ENCODE measurements around the gene OR9Q1.

OR9Q1 gene

DNA sequence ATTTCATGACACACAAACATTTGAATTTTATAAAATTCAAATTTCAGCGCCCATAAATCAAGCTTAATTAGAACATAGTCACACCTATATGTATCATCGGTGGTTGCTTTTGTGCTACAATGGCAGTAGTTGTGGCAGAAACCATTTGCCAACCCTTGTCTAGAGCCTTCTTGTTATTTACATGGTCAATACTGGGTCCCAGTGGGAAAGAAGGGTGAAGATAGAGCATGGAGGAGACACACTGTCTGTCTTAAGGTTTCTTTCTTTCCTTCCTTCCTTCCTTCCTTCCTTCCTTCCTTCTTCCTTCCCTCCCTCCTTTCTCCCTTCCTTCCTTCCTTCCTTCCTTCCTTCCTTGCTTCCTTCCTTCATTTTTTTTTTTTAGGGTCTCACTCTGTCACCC is 10.8 kb downstream of the OR9Q1 start:
- no peak for DNase-seq

DNA sequence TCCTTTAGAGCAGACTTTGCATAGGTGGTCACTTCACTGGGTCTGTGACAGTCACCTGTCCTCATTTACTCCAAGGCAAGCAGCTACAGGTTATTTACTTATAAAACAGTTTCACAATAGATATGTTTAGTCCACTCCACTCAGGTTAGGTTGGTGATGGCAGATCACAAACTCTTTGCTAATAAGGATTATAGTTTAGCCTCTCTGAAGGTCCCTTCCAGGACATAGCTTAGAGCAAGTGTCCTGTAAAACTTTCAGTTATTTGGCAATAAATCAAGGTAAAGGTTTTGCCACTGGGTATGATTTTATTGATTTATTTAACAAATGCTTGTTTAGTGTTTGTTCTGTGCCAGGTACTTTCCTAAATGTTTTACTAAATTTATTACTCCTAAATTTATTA is 15.9 kb downstream of the OR9Q1 start:
- no peak for DNase-seq

DNA sequence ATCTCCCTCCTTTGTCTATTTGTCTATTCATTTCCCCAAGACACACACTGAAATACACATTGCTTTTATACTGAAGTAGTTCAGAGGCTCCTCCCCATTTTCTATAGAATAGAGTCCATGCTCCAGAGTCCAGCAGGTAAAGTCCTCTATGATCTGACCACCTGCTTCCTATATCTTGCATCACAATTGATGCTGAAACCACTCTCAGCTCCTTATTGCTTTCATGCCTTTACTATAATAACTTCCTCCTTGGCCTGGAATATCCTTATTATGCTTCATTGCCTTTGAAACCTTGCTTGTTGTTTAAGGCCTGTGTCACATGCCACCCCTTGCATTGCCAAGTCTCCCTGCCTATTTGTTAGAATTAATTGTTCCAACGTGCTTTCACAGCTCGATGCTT is 19.7 kb downstream of the OR9Q1 start:
- no peak for DNase-seq

DNA sequence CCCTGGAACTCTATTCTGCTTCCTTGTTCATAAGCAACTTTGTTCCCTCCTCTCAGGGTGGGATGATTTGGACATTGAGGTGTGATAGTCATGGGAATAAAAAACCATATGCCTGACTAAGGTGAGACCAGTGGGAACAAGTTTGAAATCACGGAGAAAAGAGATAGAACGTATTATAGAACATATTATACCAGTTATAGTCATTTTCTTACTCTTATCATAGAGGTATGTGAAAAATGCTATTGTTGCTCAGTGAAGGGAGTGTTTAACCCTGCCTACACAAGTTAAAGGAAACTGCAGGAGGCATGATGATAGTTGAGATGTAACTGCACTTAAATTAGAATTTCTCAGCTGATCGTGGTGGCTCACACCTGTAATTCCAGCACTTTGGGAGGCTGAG is 22.6 kb downstream of the OR9Q1 start:
- no peak for DNase-seq

DNA sequence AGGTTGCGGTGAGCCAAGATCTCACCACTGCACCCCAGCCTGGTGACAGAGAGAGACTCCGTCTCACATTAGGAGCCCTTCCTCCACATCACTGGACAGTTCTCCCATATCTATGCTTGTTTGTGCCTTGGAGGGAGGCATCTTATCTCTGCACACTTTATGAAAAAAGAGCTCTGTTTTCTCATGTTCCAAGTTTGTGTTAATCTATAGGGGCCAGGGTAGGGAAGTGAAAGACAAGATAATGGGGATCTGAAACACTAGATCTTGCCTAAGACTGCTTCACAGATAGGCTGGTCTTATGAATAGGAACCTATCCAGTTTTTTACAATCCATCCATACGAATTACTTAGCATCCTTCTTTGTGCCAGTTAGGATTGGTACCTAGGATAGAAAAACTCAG is 24.1 kb downstream of the OR9Q1 start:
- DNase-seq = no peak

DNA sequence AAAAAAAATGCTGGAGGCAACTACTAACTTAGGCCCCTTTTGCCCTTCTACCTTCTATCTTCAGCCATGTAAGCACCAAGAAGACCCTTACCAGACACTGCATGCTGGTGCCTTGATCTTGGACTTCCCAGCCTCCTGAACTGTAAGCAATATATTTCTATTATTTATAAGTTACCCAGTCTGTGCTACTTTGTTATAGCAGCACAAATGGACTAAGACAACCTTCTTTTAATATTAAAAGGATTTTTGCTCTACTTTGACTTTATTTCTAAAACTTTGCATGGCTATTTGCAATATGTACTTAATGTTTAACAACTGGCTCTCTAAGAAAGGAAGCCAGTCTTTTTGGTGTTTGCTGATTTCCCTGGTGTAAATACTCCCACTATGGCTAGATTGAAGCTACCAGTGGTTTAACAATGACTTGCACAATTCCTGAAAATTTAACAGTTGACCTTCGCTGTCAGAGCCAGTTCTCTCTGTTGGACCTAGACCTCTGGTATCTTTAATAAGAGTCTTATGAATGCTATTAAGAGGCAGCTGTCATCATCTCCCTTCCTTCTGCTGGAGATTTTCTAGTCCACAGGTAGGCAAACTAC is 32.2 kb downstream of the OR9Q1 start:
- DNase-seq = no peak

DNA sequence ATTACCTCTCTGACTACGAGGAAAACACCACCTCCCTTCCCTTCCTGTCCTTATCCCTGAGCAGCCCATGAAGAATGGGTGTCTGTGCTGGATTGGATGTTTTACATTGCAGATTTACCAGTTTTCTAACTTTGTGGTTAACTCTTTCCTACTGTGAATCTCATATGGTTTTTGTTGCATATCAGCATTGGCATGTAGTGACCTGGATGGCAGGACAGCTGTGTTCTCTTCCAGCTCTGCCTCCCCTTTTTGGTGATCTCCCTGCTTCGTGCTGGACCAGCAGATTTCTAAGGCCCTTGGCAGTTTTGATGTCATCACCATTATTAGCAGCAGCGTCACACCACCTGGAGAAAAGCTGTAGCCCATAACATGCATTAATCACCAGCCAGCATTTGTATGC is 33.8 kb downstream of the OR9Q1 start:
- no peak for DNase-seq

DNA sequence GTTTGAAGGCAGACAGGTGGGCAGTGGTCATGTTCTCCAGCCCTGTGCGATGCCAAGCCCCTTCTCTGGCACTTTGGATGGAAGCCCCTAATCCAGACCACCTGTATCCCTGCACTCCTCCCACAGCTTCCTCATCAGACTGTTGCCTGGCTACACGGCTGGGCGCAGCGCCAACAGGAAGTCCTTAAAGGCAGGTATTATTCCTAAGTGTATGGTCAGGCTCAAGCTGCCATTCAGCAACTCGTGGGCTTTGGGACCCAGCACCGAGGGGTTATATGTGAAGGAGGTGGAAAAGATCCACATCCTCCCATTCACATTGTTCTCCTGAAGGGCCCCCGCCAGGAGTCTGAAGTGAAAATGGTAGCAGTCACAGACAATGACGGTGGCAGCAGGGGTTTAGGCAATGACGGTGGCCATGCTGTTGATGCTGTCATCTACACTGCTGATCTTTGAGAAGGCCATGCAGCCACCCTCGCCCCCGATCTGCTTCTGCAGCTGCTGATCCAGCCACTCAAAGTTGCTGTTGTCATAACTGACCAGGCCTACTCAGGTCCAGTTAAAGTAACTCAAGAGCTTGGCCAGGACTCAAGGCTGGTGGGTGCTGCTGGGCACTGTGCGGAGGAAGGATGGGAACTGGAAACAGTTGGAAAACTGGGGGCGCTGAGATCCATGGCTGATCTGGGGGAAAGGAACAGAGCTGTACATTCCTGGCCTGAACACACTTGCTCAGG is 34.8 kb downstream of the OR9Q1 start:
- DNase-seq = no peak

DNA sequence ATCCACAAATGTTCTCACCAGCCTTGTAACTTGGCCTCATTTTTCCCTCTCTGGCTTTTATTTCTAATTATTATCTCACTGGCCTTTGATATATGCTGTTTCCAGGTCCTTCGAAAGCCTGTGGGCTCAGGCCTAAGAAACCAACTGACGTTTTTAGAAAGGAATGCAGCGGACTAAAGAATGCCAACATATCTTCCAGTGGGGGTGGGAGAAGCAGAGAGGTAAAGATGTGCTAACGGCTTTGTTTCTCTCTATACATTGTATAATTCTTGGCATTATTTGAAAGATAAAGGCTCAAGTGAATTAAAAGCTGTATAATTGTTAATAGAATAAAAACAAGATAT is 35.3 kb downstream of the OR9Q1 start:
- no peak for DNase-seq

DNA sequence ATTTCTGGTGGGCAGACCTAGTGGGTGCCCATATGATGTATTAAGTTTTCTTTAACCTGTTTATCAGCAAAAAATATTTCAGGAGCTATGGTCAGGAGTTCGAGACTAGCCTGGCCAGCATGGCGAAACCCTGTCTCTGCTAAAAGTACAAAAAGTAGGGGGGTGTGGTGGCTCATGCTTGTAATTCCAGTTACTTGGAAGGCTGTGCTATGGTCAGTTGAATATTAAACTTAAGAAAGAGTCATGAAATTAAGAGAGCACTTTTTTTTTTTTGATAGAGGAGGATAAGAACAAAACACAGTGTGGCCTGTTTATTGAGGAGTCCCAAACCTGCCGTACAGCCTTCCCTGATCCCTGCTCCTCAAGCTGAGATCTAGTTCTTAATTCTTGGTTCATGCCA is 36.9 kb downstream of the OR9Q1 start:
- DNase-seq = no peak

DNA sequence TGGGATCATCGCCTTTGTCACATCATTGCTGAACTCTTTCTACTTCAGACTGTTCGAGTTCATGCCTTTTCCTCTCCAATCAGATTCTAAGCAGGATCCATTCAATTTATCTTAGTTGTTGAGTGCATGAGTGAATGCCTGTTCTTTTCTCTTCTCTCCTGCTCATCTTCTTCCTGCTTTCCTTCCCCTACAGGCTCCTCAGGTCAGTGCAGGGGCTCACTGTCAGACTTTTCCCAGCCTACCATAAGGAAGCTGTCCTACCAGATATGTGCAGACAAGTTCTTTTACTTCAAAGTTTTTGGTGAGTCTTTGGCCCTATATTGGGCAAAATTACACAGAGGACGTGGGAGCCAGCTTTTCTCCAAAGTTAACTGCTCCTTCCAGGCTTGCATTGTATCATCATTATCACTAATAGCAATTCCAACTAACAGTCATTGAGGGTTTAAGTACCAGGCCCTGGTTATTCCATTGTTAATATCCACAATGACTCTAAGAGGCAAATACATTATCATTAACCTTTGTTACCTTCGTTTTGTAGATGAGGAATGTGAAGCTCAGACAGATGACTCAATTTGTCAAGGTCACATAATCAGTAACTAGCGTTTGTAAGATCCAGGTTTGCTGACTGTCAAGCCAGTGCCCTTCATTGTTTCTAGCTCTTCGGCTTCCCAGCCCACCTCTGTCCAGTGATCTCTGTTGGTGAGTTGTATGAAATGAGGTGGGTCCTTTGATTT is 37.4 kb downstream of the OR9Q1 start:
- no peak for DNase-seq

DNA sequence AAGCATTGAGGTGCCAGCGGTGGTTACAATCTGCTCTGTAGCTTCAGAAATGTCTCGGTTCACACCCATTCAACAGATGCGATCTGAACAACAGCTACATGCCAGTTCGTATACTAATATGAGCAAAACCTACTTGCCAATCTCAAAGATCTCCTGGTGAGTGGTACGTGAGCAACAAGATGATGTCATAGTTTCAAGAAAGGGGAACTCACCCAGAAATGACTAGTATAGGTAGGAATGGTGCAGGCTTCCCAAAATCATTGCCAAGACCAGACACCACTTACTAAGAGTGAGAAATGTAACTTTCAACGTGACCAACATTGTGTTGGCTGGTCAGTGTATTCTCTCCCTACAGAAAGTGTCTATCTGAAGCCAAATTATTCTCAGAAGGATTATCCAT is 38.1 kb downstream of the OR9Q1 start:
- no peak for DNase-seq

DNA sequence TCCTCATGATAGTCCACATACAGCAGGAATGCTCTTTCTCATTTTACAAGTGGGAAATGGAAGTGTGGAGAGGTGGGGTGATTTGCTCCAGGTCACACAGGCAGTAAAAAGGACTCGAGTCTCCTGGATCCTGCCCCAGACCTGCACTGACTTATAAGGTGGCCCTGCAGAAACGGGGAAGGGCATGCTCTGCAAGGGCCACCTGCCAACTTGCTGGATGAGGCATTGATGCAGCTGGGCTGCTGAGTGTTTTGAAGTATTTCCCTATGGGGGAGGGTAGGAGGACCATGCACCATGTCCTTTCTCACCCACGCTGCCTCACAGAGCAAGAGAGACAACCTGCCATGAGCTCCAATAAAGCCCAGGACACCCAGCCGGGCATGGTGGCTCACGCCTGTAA is 44.0 kb downstream of the OR9Q1 start:
- DNase-seq = no peak

DNA sequence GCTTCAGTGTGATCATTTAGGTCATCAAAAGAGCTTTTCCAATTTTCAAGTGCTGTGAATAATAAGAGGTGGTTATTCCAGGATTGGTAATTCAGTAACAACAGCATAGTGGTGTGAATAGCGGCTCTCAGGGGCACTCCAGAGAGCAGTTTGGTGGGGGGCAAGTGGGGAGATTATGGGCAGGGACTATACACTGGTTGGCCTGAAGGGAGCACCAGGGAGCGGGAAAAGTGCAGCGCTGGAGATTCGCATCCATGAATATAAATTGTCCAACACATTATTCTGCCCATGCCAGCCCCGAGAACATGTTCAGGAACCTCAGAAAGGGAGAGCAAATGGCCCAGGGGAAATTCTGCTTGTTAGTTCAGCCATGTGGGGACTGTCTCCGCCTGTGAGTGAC is 45.0 kb downstream of the OR9Q1 start:
- DNase-seq = no peak

DNA sequence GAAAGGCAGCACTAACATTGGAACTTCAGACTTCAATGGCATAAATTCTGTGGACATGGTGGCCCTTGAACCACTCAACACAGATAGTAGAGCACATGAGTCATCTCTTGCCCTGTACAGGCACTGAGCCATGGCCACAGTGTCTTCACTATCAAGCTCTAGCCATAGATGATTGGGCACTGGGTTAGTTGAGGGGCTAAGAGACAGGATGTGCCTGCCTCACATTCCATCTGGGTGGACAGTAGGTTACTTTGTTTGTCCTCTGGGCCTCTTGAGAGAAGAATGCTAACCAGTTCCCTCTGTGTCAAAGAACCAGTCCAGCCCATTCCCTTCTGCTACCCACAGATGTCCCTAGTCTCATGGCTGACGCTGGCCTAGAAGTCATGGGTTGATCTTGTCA is 46.9 kb downstream of the OR9Q1 start:
- DNase-seq = no peak

DNA sequence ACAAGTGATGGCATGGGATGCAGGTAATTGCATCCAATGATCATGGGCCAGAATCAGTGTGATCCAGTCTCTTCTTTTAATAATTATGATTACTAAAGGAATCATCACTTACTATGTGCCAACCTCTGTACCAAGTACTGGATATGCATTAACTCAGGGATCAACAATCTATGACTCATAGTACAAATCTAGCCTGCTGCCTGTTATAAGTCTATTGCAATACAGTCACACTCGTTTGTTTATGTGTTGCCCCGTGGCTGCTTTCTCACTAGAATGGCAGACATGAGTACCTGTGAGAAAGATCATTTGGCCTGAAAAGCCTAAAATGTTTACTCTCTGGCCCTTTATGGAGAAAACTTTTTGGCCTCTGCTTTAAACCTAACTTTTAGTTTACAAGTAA is 52.1 kb downstream of the OR9Q1 start:
- DNase-seq = no peak

DNA sequence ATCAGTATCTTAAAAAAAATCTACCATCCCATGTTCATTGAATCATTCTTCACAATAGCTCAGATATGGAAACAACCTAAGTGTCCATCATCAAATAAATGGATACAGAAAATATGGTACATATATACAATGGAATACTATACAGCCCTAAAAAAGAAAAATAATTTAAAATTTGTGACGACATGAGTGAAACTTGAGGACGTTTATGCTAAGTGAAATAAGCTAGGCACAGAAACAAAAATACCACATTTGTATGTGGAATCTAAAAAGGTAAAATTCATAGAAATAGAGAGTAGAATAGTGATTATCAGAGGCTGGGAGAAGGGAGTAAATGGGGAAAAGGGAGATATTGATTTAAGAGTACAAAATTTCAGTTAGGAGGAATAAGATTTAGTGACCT is 62.8 kb downstream of the OR9Q1 start:
- DNase-seq = no peak

DNA sequence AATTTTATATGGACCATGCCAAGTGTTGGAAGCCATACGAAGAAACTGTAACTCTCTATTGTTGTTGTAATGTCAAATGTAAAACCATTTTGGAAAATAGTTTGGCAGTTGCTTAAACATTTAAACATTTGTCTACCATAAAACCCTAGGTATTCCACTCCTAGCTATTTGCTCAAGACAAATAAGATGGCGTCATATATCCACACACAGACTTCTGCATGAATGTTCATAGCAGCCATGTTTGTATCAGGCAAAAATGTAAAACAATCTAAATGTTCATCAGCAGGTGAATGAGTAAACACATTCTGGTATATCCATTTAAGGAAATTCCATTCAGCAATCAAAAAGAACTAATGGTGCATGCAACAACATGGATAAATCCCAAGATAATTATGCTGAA is 73.8 kb downstream of the OR9Q1 start:
- DNase-seq = no peak

DNA sequence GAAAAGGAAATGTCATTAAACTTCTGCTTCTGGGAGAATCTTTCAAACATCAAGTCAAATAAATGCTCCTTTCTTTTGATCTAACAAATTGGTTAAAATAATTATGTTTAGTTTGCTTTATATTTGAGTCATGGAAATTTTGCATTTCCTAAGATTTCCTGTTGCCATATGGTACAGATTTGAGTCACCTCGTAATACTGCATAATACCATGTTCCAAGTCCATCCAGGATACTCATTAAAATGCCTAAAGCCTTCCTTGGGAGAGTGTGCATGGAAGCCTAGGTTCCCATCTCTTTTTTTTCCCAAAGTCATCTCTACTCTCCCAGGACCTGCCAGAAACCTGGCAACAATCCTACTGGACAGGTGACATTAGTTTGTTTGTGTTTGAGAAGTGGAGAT is 97.4 kb downstream of the OR9Q1 start:
- no peak for DNase-seq

DNA sequence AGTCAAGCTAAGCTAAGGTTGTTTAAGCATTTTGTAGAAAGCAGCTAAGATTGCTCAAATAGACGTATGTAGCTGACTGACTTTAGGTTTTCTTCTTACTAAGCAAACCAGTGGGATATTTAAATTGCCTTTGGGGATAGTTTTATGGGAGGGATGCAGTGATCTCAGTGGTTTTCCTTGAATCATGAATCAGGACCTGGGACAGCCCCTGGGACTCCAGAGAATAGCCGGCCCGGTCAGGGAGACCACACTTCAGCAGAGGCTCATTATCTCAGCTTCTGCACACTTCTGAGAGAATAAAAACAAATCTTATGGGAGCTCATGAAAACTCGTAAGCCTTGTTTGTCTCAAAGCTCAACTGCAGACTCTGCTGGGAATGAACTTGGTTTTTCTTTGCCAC is 101.8 kb downstream of the OR9Q1 start, which contains the start of gene OR9I1:
TSS of gene OR9I1 (minus strand) at position 62 of the 400 bp plus-strand sequence. CDS start 6,086 bp downstream, outside the sequence.
- DNase-seq = no peak

DNA sequence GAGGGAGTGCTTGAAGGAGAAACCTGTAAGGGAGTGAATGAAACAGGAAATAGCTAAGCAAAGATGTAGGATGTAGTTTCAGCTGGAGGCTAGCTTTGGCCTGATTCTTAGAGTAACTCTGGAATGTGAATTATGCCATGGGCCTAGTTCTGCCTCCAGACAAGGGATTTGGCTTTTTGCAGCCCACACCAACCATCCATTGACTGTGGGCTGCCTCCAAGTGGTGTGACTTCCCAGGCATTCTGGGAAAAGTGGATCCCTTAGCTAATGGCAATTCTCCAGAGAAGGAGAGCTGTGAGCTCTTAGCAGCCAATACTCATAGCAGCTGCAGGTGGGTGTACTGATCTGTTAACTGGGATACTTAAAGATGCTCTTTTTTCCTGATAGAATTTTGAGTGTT is 103.7 kb downstream of the OR9Q1 start:
- no peak for DNase-seq

DNA sequence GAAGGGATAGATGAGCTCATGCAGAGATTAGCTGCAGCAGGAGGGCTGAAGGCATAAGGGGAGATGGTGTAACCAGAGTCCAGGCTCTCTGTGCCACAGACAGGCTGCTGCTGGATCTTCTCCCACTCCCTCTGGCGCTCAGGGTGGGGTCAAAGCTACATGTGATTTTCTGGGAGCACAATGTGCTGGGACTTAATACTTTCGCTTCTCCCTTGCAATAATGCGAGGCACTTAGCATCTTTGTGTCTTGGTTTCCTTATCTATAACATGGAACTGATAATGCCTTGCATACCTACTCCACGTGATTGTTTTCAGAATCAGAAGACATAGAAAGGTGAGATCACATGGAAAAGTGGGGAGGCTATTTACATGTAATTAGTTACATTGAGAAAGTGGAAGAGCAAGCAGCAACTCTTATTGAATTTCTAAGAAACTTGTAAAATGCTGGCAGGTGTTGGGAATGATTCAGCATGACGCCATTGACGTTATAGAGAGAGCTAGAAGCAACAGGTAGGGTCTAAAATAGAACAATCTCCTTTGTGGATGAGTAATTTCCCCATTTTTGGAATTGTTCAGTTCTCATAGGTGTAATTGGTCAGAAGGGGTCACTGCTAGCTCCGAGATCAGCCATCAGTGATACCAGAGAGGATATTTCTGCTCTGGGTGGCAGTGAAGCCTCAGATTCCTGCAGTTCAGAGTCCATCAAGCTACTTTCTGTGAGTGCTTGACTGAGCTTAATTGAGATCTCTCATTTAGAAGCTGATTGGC is 109.8 kb downstream of the OR9Q1 start:
- no peak for DNase-seq

DNA sequence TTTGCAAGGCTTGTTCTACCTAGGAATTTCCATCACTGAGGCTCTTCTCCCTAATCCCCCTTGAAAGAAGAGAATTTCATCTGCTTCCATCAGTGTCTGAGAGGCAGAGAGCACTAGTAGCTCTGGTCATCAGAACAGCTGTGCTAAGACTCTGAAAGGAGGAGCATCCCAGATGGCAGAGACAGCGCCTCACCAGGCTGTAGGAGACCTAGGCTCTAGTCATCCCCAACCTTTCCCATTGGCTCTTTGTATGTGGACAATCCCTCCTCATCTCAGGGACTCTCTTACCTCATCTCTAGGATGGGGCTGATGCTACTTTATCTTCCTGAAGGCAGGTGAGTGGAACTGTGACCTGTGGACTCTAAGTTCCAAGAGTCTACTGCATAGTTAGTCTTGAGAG is 110.5 kb downstream of the OR9Q1 start:
- no peak for DNase-seq

DNA sequence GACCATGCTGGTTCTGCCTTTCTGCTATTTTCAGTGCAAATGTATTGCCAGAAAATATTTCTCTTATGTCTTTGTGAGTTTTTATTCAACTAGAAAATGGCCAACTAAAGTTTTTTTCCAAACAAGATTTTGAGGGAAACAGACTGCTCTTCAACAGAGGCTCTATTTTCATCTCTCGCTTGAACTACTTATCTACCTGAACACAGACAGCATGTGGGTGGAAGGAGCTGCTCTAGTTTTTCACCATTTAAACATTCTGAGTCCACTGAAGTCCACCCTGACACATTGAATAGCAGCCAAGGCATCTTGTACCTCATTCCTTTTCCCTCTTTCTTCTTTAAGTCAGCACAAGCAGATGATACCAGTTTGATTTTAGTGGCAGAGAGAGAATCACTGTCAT is 111.5 kb downstream of the OR9Q1 start:
- DNase-seq = no peak
